Body of pancreas (tissue), 4 donors: Measurements from ENCODE around the gene CSNK1E.

Experiments used
- CTCF ChIP-seq, 7 experiments: fragments of 450-650 bp in 4 of 7; fragments of 200-600 bp in 3 of 7; sonication (generic) in 3 of 7; IDR thresholded peaks; one replicate each; pipeline ENCODE4 v1.5.1; 2016 to 2019; ENCODE audit warnings: antibody characterized with exemption in 7 of 7
- POLR2A ChIP-seq, 3 donors: fragments of 450-650 bp; IDR thresholded peaks; one replicate each; pipeline ENCODE4 v1.6.1; 2016; ENCODE audit warnings: antibody characterized with exemption in 3 of 3, mild to moderate bottlenecking in 2 of 3

DNA sequence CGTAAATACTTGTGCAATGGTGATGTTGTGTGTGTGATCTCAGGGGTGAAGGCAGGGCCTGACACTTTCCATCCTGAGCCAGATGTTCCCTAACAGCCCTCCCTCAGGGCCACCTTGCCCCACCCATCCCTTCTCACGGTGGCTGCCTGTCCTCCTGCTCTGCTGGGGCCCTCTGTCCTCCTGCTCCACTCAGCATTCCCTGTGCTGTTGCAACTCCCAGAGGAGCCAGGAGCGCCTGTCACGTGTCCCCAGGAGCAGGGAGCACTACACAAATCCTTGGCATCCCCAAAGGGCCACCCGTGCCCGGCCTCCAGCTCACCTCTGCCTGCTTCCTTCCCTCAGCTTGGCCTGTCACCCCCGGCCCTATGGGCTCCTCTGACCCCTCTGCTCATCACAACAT, 10.2 kb upstream of the CSNK1E start:
- TF ChIP-seq POLR2A (IDR thresholded peaks at IDR 0.05) (no peak), CTCF (IDR thresholded peaks at IDR 0.05) (no peak)
